Measurements from ENCODE around the gene LAX1. TPM values are rescaled to one million over a fixed set of nuclear protein-coding genes. Genes with fewer than 3 reads are reported as not detected.

LAX1 gene
- 1.4 and 1.8 TPM in 2 replicates for total RNA-seq (2013; cell fraction: nucleolus; rRNA removed)
- total RNA-seq (2014; rRNA removed) = 10.9 and 11.1 TPM in 2 replicates
- total RNA-seq (2014; rRNA removed; fragmentation: Illumina TruSeq; extraction: Trizol) = 13.5 and 14.5 TPM in 2 replicates
- 9.7 and 11.6 TPM in 2 replicates for total RNA-seq (2021)
- polyA plus RNA-seq (2011; ENCODE audit: low read depth) = 5.3 TPM
- polyA plus RNA-seq (2011; rRNA removed) = 2.0 and 2.1 TPM in 2 replicates
- 2.0 and 2.1 TPM in 2 replicates for polyA plus RNA-seq (2011; cell fraction: cytosol; rRNA removed)
- 0.51 and 0.79 TPM in 2 replicates for polyA plus RNA-seq (2011; cell fraction: nucleus; rRNA removed)
- polyA plus RNA-seq (2012) = 6.2 and 8.2 TPM in 2 replicates
- polyA plus RNA-seq (2014; fragmentation: Illumina TruSeq; extraction: Trizol) = 14.6 and 15.0 TPM in 2 replicates
- 1 to 10 TPM; 5.2 to 6.9 TPM for polyA plus RNA-seq (2014; fragmentation: Nextera tagmentation; extraction: Ambion mirVana)
- polyA plus RNA-seq (2014; rRNA removed) = 9.9 and 10.9 TPM in 2 replicates
- 1 to 10 TPM; 6.6 to 8.0 TPM for polyA plus RNA-seq (2016; fragmentation: Nextera tagmentation; extraction: Ambion mirVana)
- 4.0 and 4.1 TPM in 2 replicates for polyA minus RNA-seq (2011; rRNA and poly(A)+ RNA removed)
- polyA minus RNA-seq (2011; cell fraction: cytosol; rRNA and poly(A)+ RNA removed) = 1.8 and 3.7 TPM in 2 replicates
- 1.3 and 1.8 TPM in 2 replicates for polyA minus RNA-seq (2011; cell fraction: nucleus; rRNA and poly(A)+ RNA removed)
- Bru-seq, nascent RNA = percentile 47 among the genes with signal in this experiment
- BruChase-seq, experiment 1, labeled RNA remaining after a 6-hour chase = percentile 35 among the genes with signal in this experiment
- percentile 42 among the genes with signal in this experiment for BruChase-seq, experiment 2, labeled RNA remaining after a 2-hour chase
- long read RNA-seq, experiment 1 = 0 reads
- long read RNA-seq, experiment 2, partial matches to known transcripts = 0 of 2 reads
- long read RNA-seq, experiment 2, other reads (novel, unspliced or antisense) = 1 of 2 reads

- 2% methylated on average over 16 of the region's 16 CpGs for WGBS (ENCODE audit: insufficient coverage, insufficient replicate concordance, low lambda C conversion rate, missing lambda C conversion rate)
- ChIA-PET CTCF (interaction anchor here (1.0 to 1.7 kb wide), 4 partner anchors 13 to 139 kb away, joined by 3 to 5 read pairs (median 4); partner anchors contain the start of gene ATP2B4), POLR2A (interaction anchor here (0.5 to 1.7 kb wide), 4 partner anchors 10 to 93 kb away, joined by 3 to 5 read pairs (median 4); no protein-coding TSS in a partner anchor), SMC1A (ENCODE audit: uncharacterized antibody, unreplicated experiment) (interaction anchor here (1.0 to 1.9 kb wide), 10 partner anchors 10 to 139 kb away, joined by 3 to 7 read pairs (median 4); partner anchors contain the start of gene ATP2B4), RAD21 (ENCODE audit: unreplicated experiment) (interaction anchor here (1.2 to 1.8 kb wide), 2 partner anchors 29 to 139 kb away, joined by 3 to 4 read pairs; partner anchors contain the start of gene ATP2B4)
- H3K9ac ChIP-seq (ENCODE audit: control insufficient read depth, insufficient read depth, low read length) = peak within 1 kb of the TSS; percentile 87
- DNase-seq (ENCODE audit: low read depth, low spot score) (peak; percentile 77), ATAC-seq (peak; percentile 92), FAIRE-seq (peak; percentile 95)
- H3K79me2 ChIP-seq (ENCODE audit: control insufficient read depth, insufficient read depth, low read length) = peaks cover 15% of the 10 kb centered on the region
- BruUV-seq (replicated peaks) = TSS peak; percentile 92
- in situ Hi-C loops (cut with MboI) (no loop called here), intact Hi-C loops (cut with micrococcal nuclease; ENCODE audit: unreplicated experiment) (no loop called here)
- no peaks in the 10 kb centered on the region for H3K9me3 ChIP-seq (replicated peaks; ENCODE audit: control insufficient read depth, insufficient read depth, low read length)
- H4K20me1 ChIP-seq (ENCODE audit: control insufficient read depth, insufficient read depth) = no peaks in the 10 kb centered on the region
- peaks cover 14% of the 10 kb centered on the region for H3K4me1 ChIP-seq (ENCODE audit: control insufficient read depth, insufficient read depth, low read length)
- peak within 1 kb of the TSS; percentile 57 for H3K4me3 ChIP-seq
- H3K27me3 ChIP-seq (replicated peaks in 1 of 2; ENCODE audit: control insufficient read depth in 2 of 2, insufficient read depth in 2 of 2, low read length in 1 of 2) = no peaks in the 10 kb centered on the region
- peak within 1 kb of the TSS; percentile 96 for H3K27ac ChIP-seq (ENCODE audit: control insufficient read depth, insufficient read depth)
- 0 out of 4 replicates have a peak, but pooled peaks cover 0 to 2% of the 10 kb centered on the region in 2 experiments for H3K36me3 ChIP-seq (ENCODE audit: control insufficient read depth in 2 of 2, insufficient read depth in 2 of 2, low read length in 1 of 2)
- peak within 1 kb of the TSS; percentile 93 for H3K4me2 ChIP-seq (ENCODE audit: control insufficient read depth, insufficient read depth)
- H2AFZ ChIP-seq (ENCODE audit: control insufficient read depth, low read depth, low read length) = peak within 1 kb of the TSS; percentile 76
- no peak for TF ChIP-seq ZBED1 (IDR thresholded peaks at IDR 0.05; ENCODE audit: borderline replicate concordance)
- TF ChIP-seq NFIC (IDR thresholded peaks at IDR 0.05; ENCODE audit: low read depth, low read length) = peak; percentile 57; the same call in 1 of the 2 replicates
- TF ChIP-seq, protein P1, sequence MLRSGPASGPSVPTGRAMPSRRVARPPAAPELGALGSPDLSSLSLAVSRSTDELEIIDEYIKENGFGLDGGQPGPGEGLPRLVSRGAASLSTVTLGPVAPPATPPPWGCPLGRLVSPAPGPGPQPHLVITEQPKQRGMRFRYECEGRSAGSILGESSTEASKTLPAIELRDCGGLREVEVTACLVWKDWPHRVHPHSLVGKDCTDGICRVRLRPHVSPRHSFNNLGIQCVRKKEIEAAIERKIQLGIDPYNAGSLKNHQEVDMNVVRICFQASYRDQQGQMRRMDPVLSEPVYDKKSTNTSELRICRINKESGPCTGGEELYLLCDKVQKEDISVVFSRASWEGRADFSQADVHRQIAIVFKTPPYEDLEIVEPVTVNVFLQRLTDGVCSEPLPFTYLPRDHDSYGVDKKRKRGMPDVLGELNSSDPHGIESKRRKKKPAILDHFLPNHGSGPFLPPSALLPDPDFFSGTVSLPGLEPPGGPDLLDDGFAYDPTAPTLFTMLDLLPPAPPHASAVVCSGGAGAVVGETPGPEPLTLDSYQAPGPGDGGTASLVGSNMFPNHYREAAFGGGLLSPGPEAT (IDR thresholded peaks at IDR 0.05; ENCODE audit: low read depth) = no peak
- no peak for TF ChIP-seq NFYA (IDR thresholded peaks at IDR 0.05; ENCODE audit: borderline replicate concordance, low read depth, low read length)
- no peak for TF ChIP-seq IRF5 (IDR thresholded peaks at IDR 0.05; ENCODE audit: borderline replicate concordance)
- TF ChIP-seq SMAD5 (IDR thresholded peaks at IDR 0.05; ENCODE audit: low read depth) = peak; percentile 71
- TF ChIP-seq E2F4 (IDR thresholded peaks at IDR 0.05; ENCODE audit: low read depth, low read length) = no peak
- no peak; the same call in 1 of the 2 replicates for TF ChIP-seq EED (IDR thresholded peaks at IDR 0.05; ENCODE audit: low read depth)
- TF ChIP-seq, protein P2, sequence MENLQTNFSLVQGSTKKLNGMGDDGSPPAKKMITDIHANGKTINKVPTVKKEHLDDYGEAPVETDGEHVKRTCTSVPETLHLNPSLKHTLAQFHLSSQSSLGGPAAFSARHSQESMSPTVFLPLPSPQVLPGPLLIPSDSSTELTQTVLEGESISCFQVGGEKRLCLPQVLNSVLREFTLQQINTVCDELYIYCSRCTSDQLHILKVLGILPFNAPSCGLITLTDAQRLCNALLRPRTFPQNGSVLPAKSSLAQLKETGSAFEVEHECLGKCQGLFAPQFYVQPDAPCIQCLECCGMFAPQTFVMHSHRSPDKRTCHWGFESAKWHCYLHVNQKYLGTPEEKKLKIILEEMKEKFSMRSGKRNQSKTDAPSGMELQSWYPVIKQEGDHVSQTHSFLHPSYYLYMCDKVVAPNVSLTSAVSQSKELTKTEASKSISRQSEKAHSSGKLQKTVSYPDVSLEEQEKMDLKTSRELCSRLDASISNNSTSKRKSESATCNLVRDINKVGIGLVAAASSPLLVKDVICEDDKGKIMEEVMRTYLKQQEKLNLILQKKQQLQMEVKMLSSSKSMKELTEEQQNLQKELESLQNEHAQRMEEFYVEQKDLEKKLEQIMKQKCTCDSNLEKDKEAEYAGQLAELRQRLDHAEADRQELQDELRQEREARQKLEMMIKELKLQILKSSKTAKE (IDR thresholded peaks at IDR 0.05; ENCODE audit: low read depth, poor library complexity, severe bottlenecking) = no peak
- peak; percentile 60; a peak in 3 of 4 replicates for TF ChIP-seq IKZF2 (IDR thresholded peaks at IDR 0.05)
- no peak for TF ChIP-seq JUNB (IDR thresholded peaks at IDR 0.05)
Observed at GRCh38 chr1:203765029-203765837, at the start of gene LAX1. Gene LAX1 (plus strand): TSS chr1:203765183. CDS start chr1:203765566, 383 bp downstream.

Measured in GM12878 (cell line).